AG09309 (cell line): ENCODE data around the gene DOHH.

ENCODE experiments used
- DNase-seq: peaks from one replicate; pipeline ENCODE4 v3.0.0-alpha.2; 2010; ENCODE audit warnings: low read depth
- H3K4me3 ChIP-seq: 2 replicates; pipeline ENCODE4 v1.5.1; 2011; ENCODE audit warnings: mild to moderate bottlenecking, low read depth, low read length, moderate library complexity; ENCODE audit not compliant: control insufficient read depth
- CTCF ChIP-seq: IDR thresholded peaks from 2 replicates; pipeline ENCODE4 v1.5.1; 2011; ENCODE audit warnings: mild to moderate bottlenecking, low read depth, low read length, inconsistent platforms; ENCODE audit not compliant: insufficient read depth, control insufficient read depth; ENCODE audit errors: missing control alignments

The DOHH gene

GRCh38 chr19:3443840-3444694, 56.4 kb downstream of the DOHH start:
- no peak for TF ChIP-seq CTCF
- H3K4me3 ChIP-seq = no peak overlapping the region
- no peak for DNase-seq

- no peak for TF ChIP-seq CTCF
- H3K4me3 ChIP-seq = no peak overlapping the region
- DNase-seq = no peak
Observed at GRCh38 chr19:3442487-3443071, 57.9 kb downstream of the DOHH start.

GRCh38 chr19:3441986-3442329, 58.5 kb downstream of the DOHH start:
- no peak for DNase-seq
- TF ChIP-seq CTCF = no peak
- no peak overlapping the region for H3K4me3 ChIP-seq

- no peak for TF ChIP-seq CTCF
- no peak for DNase-seq
- H3K4me3 ChIP-seq = no peak overlapping the region
Observed at GRCh38 chr19:3441089-3441985, 59.1 kb downstream of the DOHH start.
